HCT116 (cell line): ENCODE results near the gene MCC. TPM values are rescaled to one million over a fixed set of nuclear protein-coding genes. Genes with fewer than 3 reads are reported as not detected.

ENCODE experiments used
- ATAC-seq: fragments of 200-7000 bp; cut with Tn5 transposase; 2 replicates; pipeline ENCODE4 v1.9.1; 2020; ENCODE audit warnings: mild to moderate bottlenecking, moderate library complexity
- BruUV-seq: library from RNA; stranded (reverse); fragments of 400-500 nt; replicated peaks from 2 replicates; lab custom pipeline; 2021; lab: Mats Ljungman, UMichigan
- CTCF ChIA-PET: fragments of 300-600 bp; sonication (Branson Sonifier 250); formaldehyde crosslinking; loops from one replicate; lab custom pipeline; 2021; ENCODE audit warnings: antibody characterized with exemption; lab: Charles Lee
- POLR2A ChIA-PET: fragments of 300-600, 350-600 bp; sonication (Branson Sonifier 250); formaldehyde crosslinking; loops from one replicate; lab custom pipeline; 2021; ENCODE audit warnings: antibody characterized with exemption; lab: Charles Lee
- RAD21 ChIA-PET, 2 experiments: fragments of 300-600 bp; sonication (Branson Sonifier 250); formaldehyde crosslinking; loops; one replicate each; lab custom pipeline; 2023; ENCODE audit warnings: low total read pairs in 2 of 2; ENCODE audit not compliant: uncharacterized antibody in 2 of 2, unreplicated experiment in 2 of 2, low non-redundant PET in 1 of 2; lab: Charles Lee
- DNase-seq: peaks from one replicate; pipeline ENCODE4 v3.0.0-alpha.2; 2010; ENCODE audit warnings: low read depth, low spot score
- H2AFZ ChIP-seq: fragments of 200-600 bp; shearing (Covaris generic), sonication (generic); 2 replicates; pipeline ENCODE4 v1.6.1; 2017; ENCODE audit warnings: low read depth, mixed run types, mixed read lengths, antibody characterized with exemption, low read length; ENCODE audit not compliant: poor library complexity, severe bottlenecking
- H3K27ac ChIP-seq: 2 replicates; pipeline ENCODE4 v1.5.1; 2012; ENCODE audit warnings: low read depth, low read length
- H3K27me3 ChIP-seq: fragments of 200-600 bp; sonication (generic); 2 replicates; pipeline ENCODE4 v1.6.1; 2016; ENCODE audit warnings: mixed run types, low read length, mixed read lengths; ENCODE audit not compliant: insufficient read depth
- H3K36me3 ChIP-seq, 2 experiments: fragments of 200-500 bp in 1 of 2; fragments of 200-600 bp in 1 of 2; sonication (Bioruptor generic) in 1 of 2; sonication (generic) in 1 of 2; 2 replicates each; pipeline versions ENCODE4 v1.5.1 to v1.6.1; 2014 to 2016; ENCODE audit warnings: low read length in 2 of 2, inconsistent platforms in 1 of 2, mixed read lengths in 1 of 2, mixed run types in 1 of 2; ENCODE audit not compliant: insufficient read depth in 2 of 2, control insufficient read depth in 1 of 2
- H3K4me1 ChIP-seq, 2 experiments: fragments of 200-600 bp in 1 of 2; sonication (generic) in 1 of 2; 2 replicates each; pipeline versions ENCODE4 v1.5.1 to v1.6.1; 2012 to 2017; ENCODE audit warnings: low read length in 2 of 2, inconsistent platforms in 1 of 2, mild to moderate bottlenecking in 1 of 2, mixed read lengths in 1 of 2, mixed run types in 1 of 2, moderate library complexity in 1 of 2; ENCODE audit not compliant: insufficient read depth in 2 of 2, control insufficient read depth in 1 of 2
- H3K4me2 ChIP-seq: fragments of 200-600 bp; sonication (generic); 2 replicates; pipeline ENCODE4 v1.6.1; 2017; ENCODE audit warnings: mixed run types, low read length, mixed read lengths
- H3K4me3 ChIP-seq, 2 experiments: fragments of 200-600 bp in 1 of 2; sonication (generic) in 1 of 2; replicated peaks in 1 of 2; 2 replicates each; pipeline ENCODE4 v1.5.1; 2011 to 2016; ENCODE audit warnings: low read length in 2 of 2, control low read depth in 1 of 2, low read depth in 1 of 2, mild to moderate bottlenecking in 1 of 2, mixed read lengths in 1 of 2, mixed run types in 1 of 2
- H3K79me2 ChIP-seq: fragments of 200-600 bp; sonication (generic); 2 replicates; pipeline ENCODE4 v1.6.1; 2017; ENCODE audit warnings: mild to moderate bottlenecking, mixed run types, low read length, moderate library complexity, mixed read lengths; ENCODE audit not compliant: insufficient read depth
- H3K9ac ChIP-seq: fragments of 200-600 bp; sonication (generic); 2 replicates; pipeline ENCODE4 v1.6.1; 2016; ENCODE audit warnings: low read length, mixed read lengths
- H3K9me2 ChIP-seq: fragments of 200-600 bp; sonication (generic), shearing (Covaris generic); 2 replicates; pipeline ENCODE4 v1.6.1; 2017; ENCODE audit warnings: mixed run types, mild to moderate bottlenecking, moderate library complexity; ENCODE audit not compliant: insufficient read depth
- H3K9me3 ChIP-seq, 2 experiments: fragments of 200-500 bp in 1 of 2; fragments of 200-600 bp in 1 of 2; sonication (Bioruptor generic) in 1 of 2; sonication (generic) in 1 of 2; 2 replicates each; pipeline ENCODE4 v1.6.1; 2014 to 2017; ENCODE audit warnings: low read length in 2 of 2, mixed read lengths in 2 of 2, inconsistent platforms in 1 of 2, low read depth in 1 of 2, mild to moderate bottlenecking in 1 of 2, mixed run types in 1 of 2, moderate library complexity in 1 of 2; ENCODE audit not compliant: control insufficient read depth in 1 of 2, insufficient read depth in 1 of 2
- H4K20me1 ChIP-seq: fragments of 200-600 bp; sonication (generic), shearing (Covaris generic); 2 replicates; pipeline ENCODE4 v1.6.1; 2017; ENCODE audit warnings: mixed run types, mild to moderate bottlenecking, moderate library complexity; ENCODE audit not compliant: insufficient read depth
- CBX3 ChIP-seq: IDR thresholded peaks from 2 replicates; pipeline ENCODE4 v1.6.1; 2012; ENCODE audit warnings: low read depth
- CEBPB ChIP-seq: IDR thresholded peaks from 2 replicates; pipeline ENCODE4 v1.6.1; 2012; ENCODE audit warnings: low read depth
- ELF1 ChIP-seq: IDR thresholded peaks from 2 replicates; pipeline ENCODE4 v1.6.1; 2012; ENCODE audit warnings: low read depth, borderline replicate concordance
- POLR2A ChIP-seq: IDR thresholded peaks from 2 replicates; pipeline ENCODE4 v1.7.0; 2011; ENCODE audit warnings: borderline replicate concordance; ENCODE audit not compliant: insufficient read depth, insufficient read length; ENCODE audit errors: extremely low read depth
- RAD21 ChIP-seq: IDR thresholded peaks from 2 replicates; pipeline ENCODE4 v1.6.1; 2012; ENCODE audit warnings: low read depth, mild to moderate bottlenecking
- SIN3A ChIP-seq: IDR thresholded peaks from 2 replicates; pipeline ENCODE4 v1.6.1; 2012; ENCODE audit warnings: low read depth
- SP1 ChIP-seq: IDR thresholded peaks from 2 replicates; pipeline ENCODE4 v1.6.1; 2012; ENCODE audit warnings: low read depth
- TCF7L2 ChIP-seq: IDR thresholded peaks from 2 replicates; pipeline ENCODE4 v1.7.0; 2011; ENCODE audit warnings: borderline replicate concordance, inconsistent platforms; ENCODE audit not compliant: insufficient read depth, insufficient read length; ENCODE audit errors: extremely low read depth
- ZFX ChIP-seq: fragments of 450-650 bp; IDR thresholded peaks from 2 replicates; pipeline ENCODE4 v1.6.1; 2017
- ZNF274 ChIP-seq: fragments of 200-500 bp; sonication (Bioruptor generic); IDR thresholded peaks from 2 replicates; pipeline ENCODE4 v1.6.1; 2014; ENCODE audit warnings: mild to moderate bottlenecking, low read depth, low read length, inconsistent platforms
- intact Hi-C: fragments of 100-400 bp; cut with micrococcal nuclease; formaldehyde crosslinking; loops from 2 replicates; pipeline ENCODE4 v1.10.0; 2022
- total RNA-seq: library from RNA; stranded (reverse); gene quantifications from one replicate; pipeline ENCODE4 v1.2.1, GENCODE V29; 2021; ENCODE audit not compliant: unreplicated experiment

The MCC gene
- total RNA-seq, 1 experiment from 2014 or later: 20.1 TPM

GRCh38 chr5:113356487-113356886 lies 131.8 kb downstream of the MCC start:
- Histone ChIP-seq H3K9me3 (no peaks in the 10 kb centered on the region), H3K79me2 (no peaks in the 10 kb centered on the region), H3K4me3 (no peak overlapping the region), H3K4me2 (no peak overlapping the region), H3K9me2 (0 out of 2 replicates have a peak, but pooled peaks cover 6% of the 10 kb centered on the region), H3K27ac (no peak overlapping the region), H3K9ac (no peak overlapping the region), H4K20me1 (no peaks in the 10 kb centered on the region), H3K27me3 (no peaks in the 10 kb centered on the region), H3K36me3 (no peaks in the 10 kb centered on the region), H2AFZ (no peak overlapping the region), H3K4me1 (no peaks in the 10 kb centered on the region)
- CTCF ChIA-PET: no interaction called here
- POLR2A ChIA-PET: no interaction called here
- ATAC-seq (no peak), DNase-seq (no peak)
- RAD21 ChIA-PET: no interaction called here
- no peak for TF ChIP-seq POLR2A
- no peak for TF ChIP-seq ZNF274
- no peak for TF ChIP-seq SP1
- intact Hi-C loops: no loop called here
- BruUV-seq: no TSS peak

DNA sequence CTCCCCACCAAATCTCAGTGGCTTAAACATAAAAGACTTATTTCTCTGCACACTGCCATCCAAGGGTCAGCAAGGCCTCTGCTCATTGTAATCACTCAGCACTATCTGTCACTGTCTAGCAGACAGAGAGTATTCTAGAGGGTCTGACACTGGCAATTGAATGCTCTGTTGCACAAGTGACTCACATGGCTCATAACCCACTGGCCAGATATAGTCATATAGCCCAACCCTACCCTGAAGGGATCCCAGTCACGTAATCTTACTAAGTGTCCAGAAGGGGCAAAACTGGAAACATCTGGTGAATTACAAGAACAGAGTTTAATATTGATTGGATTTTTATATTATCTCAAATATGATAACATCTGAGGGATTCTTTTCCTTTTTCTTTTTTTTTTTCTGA lies 134.2 kb downstream of the MCC start:
- CTCF ChIA-PET: no interaction called here

More for the DNA sequence above, 134.2 kb downstream of the MCC start:
- no peak overlapping the region for H3K4me3 ChIP-seq
- H3K4me2 ChIP-seq: no peak overlapping the region
- H3K27me3 ChIP-seq: no peaks in the 10 kb centered on the region
- TF ChIP-seq ZFX (no peak), TCF7L2 (no peak), SIN3A (no peak), RAD21 (no peak), ELF1 (no peak), CEBPB (no peak), SP1 (no peak), CBX3 (no peak), ZNF274 (no peak)
- no peak overlapping the region for H3K9ac ChIP-seq
- no peaks in the 10 kb centered on the region for H4K20me1 ChIP-seq
- ATAC-seq (peak; percentile 40; the same call in 1 of the 2 replicates), DNase-seq (no peak)
- H3K9me2 ChIP-seq: 0 out of 2 replicates have a peak, but pooled peaks cover 6% of the 10 kb centered on the region
- POLR2A ChIA-PET: no interaction called here
- intact Hi-C loops: no loop called here
- H3K36me3 ChIP-seq: no peaks in the 10 kb centered on the region
- no peaks in the 10 kb centered on the region for H3K79me2 ChIP-seq
- H3K27ac ChIP-seq: no peak overlapping the region
- H3K9me3 ChIP-seq: no peaks in the 10 kb centered on the region
- H2AFZ ChIP-seq: no peak overlapping the region
- H3K4me1 ChIP-seq: no peaks in the 10 kb centered on the region
- BruUV-seq: no TSS peak
- RAD21 ChIA-PET: no interaction called here
